Heart left ventricle (tissue), 16 donors: Measurements from ENCODE around the gene CCNA2. TPM values are rescaled to one million over a fixed set of nuclear protein-coding genes. Genes with fewer than 3 reads are reported as not detected.

ENCODE experiments used
- ATAC-seq, 4 donors: fragments of 200-7000 bp; cut with Tn5 transposase; one replicate each; pipeline ENCODE4 v1.9.1; 2020 to 2022; ENCODE audit warnings: moderate library complexity in 4 of 4, mild to moderate bottlenecking in 3 of 4, moderate number of reproducible peaks in 1 of 4
- DNase-seq, 5 donors: peaks; one replicate each; pipeline ENCODE4 v3.0.0-alpha.2; 2020
- H3K27ac ChIP-seq, 12 donors: fragments of 200-600 bp; sonication (generic) in 4 of 12; one replicate each; pipeline versions ENCODE4 v1.5.0 to v1.8.0; 2016 to 2022; ENCODE audit warnings: mild to moderate bottlenecking in 2 of 12
- H3K27me3 ChIP-seq, 9 donors: fragments of 200-600 bp; sonication (generic) in 2 of 9; one replicate each; pipeline versions ENCODE4 v1.5.1 to v1.8.0; 2016 to 2022; ENCODE audit warnings: mild to moderate bottlenecking in 3 of 9
- H3K36me3 ChIP-seq, 9 donors: fragments of 200-600 bp; sonication (generic) in 2 of 9; one replicate each; pipeline versions ENCODE4 v1.5.0 to v1.8.0; 2018 to 2022; ENCODE audit warnings: mild to moderate bottlenecking in 2 of 9
- H3K4me1 ChIP-seq, 12 donors: fragments of 200-600 bp; sonication (generic) in 4 of 12; one replicate each; pipeline versions ENCODE4 v1.5.0 to v1.8.0; 2016 to 2022; ENCODE audit warnings: mild to moderate bottlenecking in 3 of 12
- H3K4me3 ChIP-seq, 12 donors: fragments of 200-600 bp; sonication (generic) in 4 of 12; one replicate each; pipeline versions ENCODE4 v1.5.0 to v1.8.0; 2017 to 2022; ENCODE audit warnings: mild to moderate bottlenecking in 9 of 12, moderate library complexity in 4 of 12
- H3K9me3 ChIP-seq, 12 donors: fragments of 200-600 bp; sonication (generic) in 4 of 12; one replicate each; pipeline versions ENCODE4 v1.5.0 to v1.8.0; 2016 to 2022; ENCODE audit warnings: mild to moderate bottlenecking in 1 of 12
- CTCF ChIP-seq, 12 donors: fragments of 200-600 bp; sonication (generic) in 4 of 12; IDR thresholded peaks; one replicate each; pipeline versions ENCODE4 v1.5.0 to v1.8.0; 2018 to 2022; ENCODE audit warnings: antibody characterized with exemption in 12 of 12, mild to moderate bottlenecking in 5 of 12
- POLR2A ChIP-seq, 2 donors: fragments of 450-650 bp; IDR thresholded peaks; one replicate each; pipeline ENCODE4 v1.6.1; 2017; ENCODE audit warnings: antibody characterized with exemption in 2 of 2, mild to moderate bottlenecking in 2 of 2, moderate library complexity in 2 of 2
- WGBS, 4 donors: extraction: QIAGEN DNeasy Blood & Tissue Kit in 2 of 4; methylation state at CpG; one replicate each; pipeline versions ENCODE4 v1.1.5 to v1.1.7; 2013 to 2018; 5-methylcytosine and 5-hydroxymethylcytosine counted together
- intact Hi-C, 10 donors: fragments of 100-400 bp; cut with DNase I; formaldehyde crosslinking; loops; one replicate each; pipeline versions ENCODE4 v1.11.1 to v1.14.2; 2022
- polyA plus RNA-seq, 2 donors: library from polyadenylated mRNA; stranded (reverse); fragments of 200-250 nt; gene quantifications; one replicate each; pipeline ENCODE4 v1.2.3, GENCODE V29; 2013
- total RNA-seq, 9 donors: library from RNA; depleted of rRNA in 2 of 9; stranded (reverse); fragments of >200 nt in 2 of 9; fragmentation: NEBNext Ultra II Directional in 3 of 9; extraction: Animal tissue kit (Norgen Biotek cat#: 25700) in 3 of 9; gene quantifications; one replicate each; pipeline versions ENCODE4 v1.1.0 to v1.2.4, GENCODE V29; 2016 to 2023
- donor health status: ischemic (EF 13 %, LVEDD 7.1; RV severe dilation, severe dysfunction).
- donor health status: healthy with polysubstance abuse.
- donor health status: DM: no; HTN: yes; CAD: no.
- donor health status: DM: no; HTN: no; CAD: no.
- donor health status: ischemic (EF 25% LVEDD 6.9; RV normal size, moderate dysfunction).
- donor health status: ischemic (EF 25% LVEDD 5.7; RV mildly dilated, moderate dysfunction).
- donor health status: healthy.
- donor health status: DM: yes; HTN: yes; CAD: no.
- donor health status: ischemic (EF 35%, LVEDD 5.7; RV mildly dilated, moderate dysfunction).
- donor health status: nonischemic (EF 11% LVEDD 7.7; RV severe dilation, severe dysfunction).
- donor health status: DM: yes; HTN: yes; CAD: no.
- donor health status: PGD.
- donor health status: ischemic (EF 29% LVEDD 5.4; RV normal size, mild dysfunction).
- donor health status: nonischemic (EF 23%, LVEDD 6.1; RV moderate dilation, normal function).

The CCNA2 gene
- total and polyA plus RNA-seq, 11 donors: 0.09 to 9.4 (median 0.40) TPM; not detected in 1

- intact Hi-C loops: loop anchor here in 1 of 10 donors (5.0 kb wide), 1 partner anchor 89 kb away; no protein-coding TSS in a partner anchor
- H3K4me1 ChIP-seq: no peaks in the 10 kb centered on the region
- no peak for DNase-seq
Measured at GRCh38 chr4:121791481-121791880, 32.2 kb downstream of the CCNA2 start.

GRCh38 chr4:121790976-121791375 lies 32.7 kb downstream of the CCNA2 start:
- H3K9me3 ChIP-seq: no peaks in the 10 kb centered on the region
- no peaks in the 10 kb centered on the region for H3K36me3 ChIP-seq
- DNase-seq (no peak), ATAC-seq (no peak)
- peaks cover 0 to 35% (median 0%) of the 10 kb centered on the region in 9 donors for H3K27me3 ChIP-seq
- no peak overlapping the region for H3K27ac ChIP-seq
- intact Hi-C loops: loop anchor here in 1 of 10 donors (5.0 kb wide), 1 partner anchor 89 kb away; no protein-coding TSS in a partner anchor
- no peak overlapping the region for H3K4me3 ChIP-seq
- TF ChIP-seq CTCF (IDR thresholded peaks at IDR 0.05) (no peak), POLR2A (IDR thresholded peaks at IDR 0.05) (no peak)
- H3K4me1 ChIP-seq: no peaks in the 10 kb centered on the region

More at GRCh38 chr4:121791481-121791880, 32.2 kb downstream of the CCNA2 start:
- H3K27me3 ChIP-seq: peaks cover 0 to 35% (median 0%) of the 10 kb centered on the region in 9 donors
- H3K27ac ChIP-seq: no peak overlapping the region
- ATAC-seq: no peak
- 89 to 95% (median 92%) methylated on average over 5 of the region's 5 CpGs for WGBS, 4 donors
- H3K9me3 ChIP-seq: no peaks in the 10 kb centered on the region
- no peak overlapping the region for H3K4me3 ChIP-seq
- no peaks in the 10 kb centered on the region for H3K36me3 ChIP-seq
- TF ChIP-seq CTCF (IDR thresholded peaks at IDR 0.05): no peak
- TF ChIP-seq POLR2A (IDR thresholded peaks at IDR 0.05): no peak

- DNase-seq: no peak
- intact Hi-C loops: loop anchor here in 1 of 10 donors (5.0 kb wide), 1 partner anchor 88 kb away; no protein-coding TSS in a partner anchor
- TF ChIP-seq POLR2A (IDR thresholded peaks at IDR 0.05): no peak
- no peak for TF ChIP-seq CTCF (IDR thresholded peaks at IDR 0.05)
- WGBS, 4 donors: 61 to 65% (median 63%) methylated on average over 3 of the region's 3 CpGs
- H3K36me3 ChIP-seq: no peaks in the 10 kb centered on the region
- H3K4me1 ChIP-seq: peaks cover 0 to 7% (median 0%) of the 10 kb centered on the region in 12 donors
- no peak for ATAC-seq
- H3K27me3 ChIP-seq: peaks cover 0 to 35% (median 0%) of the 10 kb centered on the region in 9 donors
- no peak overlapping the region for H3K27ac ChIP-seq
- H3K9me3 ChIP-seq: no peaks in the 10 kb centered on the region
- H3K4me3 ChIP-seq: no peak overlapping the region
Measured at GRCh38 chr4:121789960-121790829, 33.5 kb downstream of the CCNA2 start.

- Histone ChIP-seq H3K27me3 (peaks cover 0 to 35% (median 0%) of the 10 kb centered on the region in 9 donors), H3K4me1 (peaks cover 0 to 9% (median 0%) of the 10 kb centered on the region in 12 donors), H3K9me3 (peaks cover 0 to 4% (median 0%) of the 10 kb centered on the region in 12 donors), H3K27ac (no peak overlapping the region), H3K4me3 (no peak overlapping the region), H3K36me3 (no peaks in the 10 kb centered on the region)
- intact Hi-C loops: no loop called here
- no peak for DNase-seq
- ATAC-seq: no peak
- WGBS, 4 donors: 54 to 82% (median 67%) methylated on average over 1 of the region's 1 CpG
- TF ChIP-seq POLR2A (IDR thresholded peaks at IDR 0.05) (no peak), CTCF (IDR thresholded peaks at IDR 0.05) (no peak)
Measured at GRCh38 chr4:121789455-121789854, 34.2 kb downstream of the CCNA2 start.
